HG02943 (cell line): ENCODE measurements around the gene CSH1.
"Not testable (repeated sequence)": the region's sequence is repeated elsewhere in the genome, so short reads cannot be mapped to it uniquely, and the experiment has no call there.

Source experiments
- ATAC-seq: cut with Tn5 transposase; IDR thresholded peaks from one replicate; pipeline ENCODE4 v1.9.1; 2021; ENCODE audit warnings: mild to moderate bottlenecking, low read depth, moderate library complexity; ENCODE audit not compliant: unreplicated experiment

The CSH1 gene

GRCh38 chr17:63928966-63929695 lies 32.8 kb upstream of the CSH1 start:
- no peak for ATAC-seq

- no peak for ATAC-seq
These were observed 31.8 kb upstream of the CSH1 start for GRCh38 chr17:63928172-63928666.

GRCh38 chr17:63927464-63928171 lies 31.2 kb upstream of the CSH1 start:
- no peak for ATAC-seq

- no peak for ATAC-seq
These were observed 29.8 kb upstream of the CSH1 start for GRCh38 chr17:63926164-63926563.

- ATAC-seq: no peak
These were observed 29.2 kb upstream of the CSH1 start for GRCh38 chr17:63925615-63926014.

- ATAC-seq: not testable (repeated sequence)
These were observed 26.0 kb upstream of the CSH1 start for GRCh38 chr17:63922402-63922801.

- ATAC-seq: not testable (repeated sequence)
These were observed 24.4 kb upstream of the CSH1 start for GRCh38 chr17:63920779-63921178.

GRCh38 chr17:63920050-63920449 lies 23.7 kb upstream of the CSH1 start:
- not testable (repeated sequence) for ATAC-seq

- no peak for ATAC-seq
These were observed 22.9 kb upstream of the CSH1 start for GRCh38 chr17:63919311-63919723.

GRCh38 chr17:63918789-63919305 lies 22.5 kb upstream of the CSH1 start, which contains the start of gene GH1:
TSS of gene GH1 (minus strand) at chr17:63918839. CDS start at chr17:63918776, 63 bp downstream.
- not testable (repeated sequence) for ATAC-seq

GRCh38 chr17:63918305-63918704 lies 21.9 kb upstream of the CSH1 start:
- ATAC-seq: no peak

GRCh38 chr17:63917646-63918045 lies 21.3 kb upstream of the CSH1 start:
- ATAC-seq: no peak

- not testable (repeated sequence) for ATAC-seq
These were observed 20.8 kb upstream of the CSH1 start for GRCh38 chr17:63917206-63917605.

- ATAC-seq: no peak
These were observed 20.3 kb upstream of the CSH1 start for GRCh38 chr17:63916566-63917185.

- not testable (repeated sequence) for ATAC-seq
These were observed 19.4 kb upstream of the CSH1 start for GRCh38 chr17:63915753-63916152.

- no peak for ATAC-seq
These were observed 18.1 kb upstream of the CSH1 start for GRCh38 chr17:63914471-63914870.

- no peak for ATAC-seq
These were observed 15.3 kb upstream of the CSH1 start for GRCh38 chr17:63911657-63912100.

GRCh38 chr17:63911041-63911635 lies 14.8 kb upstream of the CSH1 start, which contains the start of gene CSHL1:
TSS of gene CSHL1 (minus strand) at chr17:63911258. CDS start at chr17:63911196, 62 bp downstream.
- ATAC-seq: no peak

GRCh38 chr17:63910096-63910495 lies 13.7 kb upstream of the CSH1 start:
- no peak for ATAC-seq

GRCh38 chr17:63909586-63909985 lies 13.2 kb upstream of the CSH1 start:
- not testable (repeated sequence) for ATAC-seq
